Gastrocnemius medialis (tissue), 4 donors: ENCODE measurements around the gene HDAC4. TPM values are rescaled to one million over a fixed set of nuclear protein-coding genes. Genes with fewer than 3 reads are reported as not detected.

Experiments
- ATAC-seq, 2 donors: fragments of 150-250 bp; one replicate each; pipeline ENCODE4 v1.9.1; 2016
- DNase-seq, 2 donors: peaks; one replicate each; pipeline ENCODE4 v3.0.0-alpha.2; 2019
- H3K27ac ChIP-seq, 4 donors: fragments of 200-600 bp; sonication (generic); 1 replicate in 1 of 4; 2 replicates in 3 of 4; pipeline ENCODE4 v1.5.1; 2016 to 2018; ENCODE audit warnings: mild to moderate bottlenecking in 2 of 4, moderate library complexity in 1 of 4
- H3K27me3 ChIP-seq, 3 donors: fragments of 200-600 bp; sonication (generic) in 2 of 3; 1 replicate in 1 of 3; 2 replicates in 2 of 3; pipeline versions ENCODE4 v1.5.1 to v1.6.0; 2016 to 2019; ENCODE audit warnings: mild to moderate bottlenecking in 1 of 3, moderate library complexity in 1 of 3
- H3K36me3 ChIP-seq, 2 donors: fragments of 200-600 bp; sonication (generic) in 1 of 2; one replicate each; pipeline ENCODE4 v1.5.1; 2017 to 2018
- H3K4me1 ChIP-seq, 2 donors: fragments of 200-600 bp; sonication (generic) in 1 of 2; one replicate each; pipeline ENCODE4 v1.5.1; 2016 to 2017; ENCODE audit warnings: mild to moderate bottlenecking in 2 of 2
- H3K4me3 ChIP-seq, 4 donors: fragments of 200-600 bp; sonication (generic) in 3 of 4; 1 replicate in 1 of 4; 2 replicates in 3 of 4; pipeline ENCODE4 v1.5.1; 2016 to 2019; ENCODE audit warnings: mild to moderate bottlenecking in 2 of 4
- H3K9me3 ChIP-seq, 3 donors: fragments of 200-600 bp; sonication (generic) in 2 of 3; 1 replicate in 1 of 3; 2 replicates in 2 of 3; pipeline ENCODE4 v1.5.1; 2016 to 2019
- POLR2A ChIP-seq, 2 donors: fragments of 450-650 bp; IDR thresholded peaks; one replicate each; pipeline ENCODE4 v1.6.1; 2017; ENCODE audit warnings: antibody characterized with exemption in 2 of 2, mild to moderate bottlenecking in 2 of 2, moderate library complexity in 2 of 2
- in situ Hi-C, 4 donors: fragments of 200-750 bp; cut with MboI; loops; one replicate each; pipeline versions ENCODE4 v1.15.0 to v1.8.0; 2017; ENCODE audit warnings: low sequenced_read_pairs in 4 of 4
- intact Hi-C: fragments of 100-400 bp; cut with DNase I; formaldehyde crosslinking; loops from one replicate; pipeline ENCODE4 v1.15.1; 2023; ENCODE audit warnings: low total_unique reads
- total RNA-seq, 4 donors: library from RNA; depleted of rRNA; stranded (reverse); fragments of >200 nt; gene quantifications; one replicate each; pipeline versions ENCODE4 v1.1.0 to v1.2.3, GENCODE V29; 2016
- TF ChIP-seq, protein P1 (sequence below), 5 experiments: fragments of 450-650 bp in 3 of 5; fragments of 200-600 bp in 2 of 5; sonication (generic) in 2 of 5; IDR thresholded peaks in 4 of 5; conservative IDR thresholded peaks in 1 of 5; 1 replicate in 4 of 5; 2 replicates in 1 of 5; pipeline ENCODE4 v1.5.1; 2016 to 2019; ENCODE audit warnings: antibody characterized with exemption in 5 of 5, mild to moderate bottlenecking in 3 of 5, moderate library complexity in 3 of 5

The HDAC4 gene
- total RNA-seq, 4 donors from 2014 or later = 23.6 to 257 (median 119) TPM

GRCh38 chr2:239290618-239291474, 110.0 kb downstream of the HDAC4 start:
- intact Hi-C loops = loop anchor here (5.0 kb wide), 1 partner anchor 44 kb away; no protein-coding TSS in a partner anchor
- H3K4me3 ChIP-seq = peak overlapping the region in 2 of 4 donors; percentile 16 to 20

DNA sequence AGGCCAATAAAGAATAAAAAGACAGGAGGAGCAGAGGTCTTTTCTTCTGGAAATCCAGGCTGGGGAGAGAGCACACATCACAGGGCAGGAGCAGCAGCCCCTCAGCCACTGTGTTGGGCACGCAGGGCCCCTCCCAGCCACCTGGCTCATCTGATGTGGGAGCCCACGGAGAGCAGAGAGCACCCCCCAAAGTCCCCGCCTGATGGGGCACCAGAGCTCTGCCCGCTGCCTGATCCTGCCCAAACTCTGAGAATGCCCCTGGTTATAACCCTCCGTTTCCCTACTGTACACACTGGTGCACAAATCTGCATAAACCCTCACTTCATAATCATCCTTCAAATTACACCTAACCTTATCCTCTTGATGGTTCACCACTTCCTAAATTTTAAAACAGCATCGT, 111.3 kb downstream of the HDAC4 start:
- TF ChIP-seq, protein P1, sequence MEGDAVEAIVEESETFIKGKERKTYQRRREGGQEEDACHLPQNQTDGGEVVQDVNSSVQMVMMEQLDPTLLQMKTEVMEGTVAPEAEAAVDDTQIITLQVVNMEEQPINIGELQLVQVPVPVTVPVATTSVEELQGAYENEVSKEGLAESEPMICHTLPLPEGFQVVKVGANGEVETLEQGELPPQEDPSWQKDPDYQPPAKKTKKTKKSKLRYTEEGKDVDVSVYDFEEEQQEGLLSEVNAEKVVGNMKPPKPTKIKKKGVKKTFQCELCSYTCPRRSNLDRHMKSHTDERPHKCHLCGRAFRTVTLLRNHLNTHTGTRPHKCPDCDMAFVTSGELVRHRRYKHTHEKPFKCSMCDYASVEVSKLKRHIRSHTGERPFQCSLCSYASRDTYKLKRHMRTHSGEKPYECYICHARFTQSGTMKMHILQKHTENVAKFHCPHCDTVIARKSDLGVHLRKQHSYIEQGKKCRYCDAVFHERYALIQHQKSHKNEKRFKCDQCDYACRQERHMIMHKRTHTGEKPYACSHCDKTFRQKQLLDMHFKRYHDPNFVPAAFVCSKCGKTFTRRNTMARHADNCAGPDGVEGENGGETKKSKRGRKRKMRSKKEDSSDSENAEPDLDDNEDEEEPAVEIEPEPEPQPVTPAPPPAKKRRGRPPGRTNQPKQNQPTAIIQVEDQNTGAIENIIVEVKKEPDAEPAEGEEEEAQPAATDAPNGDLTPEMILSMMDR (IDR thresholded peaks at IDR 0.05 in 4 of 5, conservative IDR thresholded peaks at IDR 0.05 in 1 of 5) = no peak
- no peak for TF ChIP-seq POLR2A (IDR thresholded peaks at IDR 0.05)
- ATAC-seq (no peak), DNase-seq (peak; percentile 1 to 14)
- no peak overlapping the region for H3K4me3 ChIP-seq
- H3K36me3 ChIP-seq = no peaks in the 10 kb centered on the region
- H3K4me1 ChIP-seq = peaks cover 99% of the 10 kb centered on the region in 2 donors
- no peaks in the 10 kb centered on the region for H3K27me3 ChIP-seq
- intact Hi-C loops (no loop called here), in situ Hi-C loops (no loop called here)
- H3K27ac ChIP-seq = peak overlapping the region; percentile 94 to 99 (median 98)
- H3K9me3 ChIP-seq = no peaks in the 10 kb centered on the region

More at GRCh38 chr2:239290618-239291474, 110.0 kb downstream of the HDAC4 start:
- Histone ChIP-seq H3K4me1 (peaks cover 95 to 97% of the 10 kb centered on the region in 2 donors), H3K36me3 (no peaks in the 10 kb centered on the region), H3K27ac (peak overlapping the region; percentile 94 to 99 (median 98)), H3K9me3 (no peaks in the 10 kb centered on the region), H3K27me3 (no peaks in the 10 kb centered on the region)
- TF ChIP-seq, protein P1 (IDR thresholded peaks at IDR 0.05 in 4 of 5, conservative IDR thresholded peaks at IDR 0.05 in 1 of 5) = peak in 2 of 5 experiments; percentile 20 to 28
- peak; percentile 34 to 56 for TF ChIP-seq POLR2A (IDR thresholded peaks at IDR 0.05)
- in situ Hi-C loops = no loop called here
- peak; percentile 74 to 83 for ATAC-seq
- DNase-seq = peak; percentile 83 to 93

DNA sequence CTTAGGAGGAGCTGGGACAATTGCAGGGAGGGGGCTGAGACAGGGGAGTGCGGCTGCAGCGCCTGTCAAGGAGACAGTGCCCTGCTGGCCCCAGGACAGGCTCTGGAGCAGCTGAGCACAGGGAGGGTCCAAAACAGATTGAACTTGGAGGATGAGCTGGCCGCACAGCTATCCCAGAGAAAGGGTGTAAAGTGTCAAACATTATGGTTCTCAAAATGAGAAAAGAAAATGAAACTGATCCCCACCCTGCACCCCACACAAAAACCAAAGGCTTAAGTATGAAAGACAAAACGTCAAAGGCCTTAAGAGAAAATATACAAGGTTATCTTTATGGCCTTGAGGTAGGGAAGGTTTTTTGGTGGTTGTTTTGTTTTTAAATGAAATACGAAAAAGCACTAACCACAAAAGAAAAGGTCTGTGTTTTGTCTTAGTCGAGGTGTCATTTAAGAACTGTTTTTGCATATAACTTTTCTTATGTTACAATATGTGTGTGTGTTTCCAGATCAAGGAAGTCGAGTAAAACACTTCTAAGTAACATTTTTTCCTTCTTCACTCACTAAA, 111.8 kb downstream of the HDAC4 start:
- TF ChIP-seq, protein P1 (IDR thresholded peaks at IDR 0.05 in 4 of 5, conservative IDR thresholded peaks at IDR 0.05 in 1 of 5) = no peak
- no peak for TF ChIP-seq POLR2A (IDR thresholded peaks at IDR 0.05)
- intact Hi-C loops (no loop called here), in situ Hi-C loops (no loop called here)
- Histone ChIP-seq H3K27ac (peak overlapping the region; percentile 94 to 99 (median 98)), H3K9me3 (no peaks in the 10 kb centered on the region), H3K4me1 (peaks cover 97 to 99% of the 10 kb centered on the region in 2 donors), H3K4me3 (peak overlapping the region in 1 of 4 donors; percentile 2), H3K27me3 (no peaks in the 10 kb centered on the region), H3K36me3 (no peaks in the 10 kb centered on the region)
- ATAC-seq (no peak), DNase-seq (peak in 1 of 2 donors; percentile 37)

DNA sequence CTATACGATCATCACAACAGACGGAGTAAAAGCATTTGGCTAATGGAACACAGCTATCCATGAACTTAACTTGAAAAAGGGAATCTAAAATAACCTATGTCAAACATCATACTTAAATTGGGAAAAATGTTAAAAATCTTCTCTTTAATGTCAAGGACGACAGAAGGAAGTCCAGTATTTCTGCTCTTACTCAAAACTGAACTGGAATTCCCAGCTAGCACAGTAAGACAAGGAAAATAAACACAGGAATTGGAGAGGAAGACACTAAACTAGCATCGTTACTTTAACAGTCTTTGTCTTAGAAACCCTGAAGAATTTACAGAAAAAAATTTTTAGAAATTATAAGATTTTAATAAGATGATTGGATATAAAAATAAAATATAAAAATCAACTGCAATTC, 112.6 kb downstream of the HDAC4 start:
- in situ Hi-C loops = no loop called here
- TF ChIP-seq, protein P1 (IDR thresholded peaks at IDR 0.05 in 4 of 5, conservative IDR thresholded peaks at IDR 0.05 in 1 of 5) = no peak
- no peak for TF ChIP-seq POLR2A (IDR thresholded peaks at IDR 0.05)
- Histone ChIP-seq H3K36me3 (no peaks in the 10 kb centered on the region), H3K4me3 (peak overlapping the region in 1 of 4 donors; percentile 2), H3K4me1 (peaks cover 93 to 97% of the 10 kb centered on the region in 2 donors), H3K9me3 (no peaks in the 10 kb centered on the region), H3K27ac (peak overlapping the region; percentile 94 to 99 (median 98)), H3K27me3 (no peaks in the 10 kb centered on the region)
- ATAC-seq (no peak), DNase-seq (no peak)
- intact Hi-C loops = no loop called here
